Measurements from ENCODE around the gene HSPA4. TPM values are rescaled to one million over a fixed set of nuclear protein-coding genes. Genes with fewer than 3 reads are reported as not detected.

HSPA4 gene
- total and polyA plus RNA-seq, 4 donors, result 22.1 to 39.7 (median 31.9) TPM

DNA sequence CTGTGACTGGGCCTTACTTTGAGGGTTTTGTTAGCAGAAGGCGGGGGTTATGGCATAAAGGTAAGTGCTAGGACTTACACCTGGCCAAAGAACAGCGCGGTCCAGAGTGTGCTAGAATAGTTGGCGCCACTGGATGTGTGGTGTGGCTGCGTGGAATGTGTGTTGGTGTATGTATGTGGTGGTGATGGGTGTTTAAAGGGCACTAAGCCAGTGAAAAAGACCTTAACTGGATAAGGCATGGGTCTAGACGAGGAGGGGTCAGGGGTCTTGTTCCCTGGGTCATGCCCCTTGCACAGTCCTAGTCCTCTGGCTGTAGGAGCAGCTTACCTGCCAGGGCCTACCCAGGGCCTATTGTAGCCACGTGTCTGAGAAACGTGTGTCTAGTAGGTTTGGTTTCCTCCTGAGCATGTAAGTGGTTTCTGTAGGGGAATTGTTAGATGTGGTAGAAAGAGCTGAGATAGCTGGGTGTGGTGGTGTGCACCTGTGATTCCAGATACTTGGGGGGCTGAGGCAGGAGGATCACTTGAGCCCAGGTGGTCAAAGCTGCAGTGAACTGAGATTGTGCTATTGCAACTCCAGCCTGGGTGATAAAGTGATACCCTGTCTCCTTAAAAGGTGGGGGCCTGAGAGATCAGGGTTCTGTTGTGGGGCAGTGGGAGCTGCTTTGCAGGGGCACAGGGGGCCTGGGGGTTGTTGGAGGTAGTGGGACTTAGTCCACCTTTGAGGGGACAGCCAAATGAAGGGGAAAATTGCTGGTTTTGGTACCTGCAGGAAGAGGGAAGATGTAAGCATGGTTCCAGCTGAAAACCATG lies 55.2 kb downstream of the HSPA4 start:
- TF ChIP-seq SP1 (IDR thresholded peaks at IDR 0.05), result no peak
- Histone ChIP-seq H3K9ac (ENCODE audit: low read depth in 1 of 2, low read length in 2 of 2) (no peak overlapping the region), H3K27ac (ENCODE audit: low read depth in 1 of 2, low read length in 2 of 2) (no peak overlapping the region), H3K9me3 (ENCODE audit: control insufficient read depth in 4 of 4, low read length in 3 of 4) (no peaks in the 10 kb centered on the region), H3K4me3 (ENCODE audit: low read depth in 1 of 3, low read length in 3 of 3) (no peak overlapping the region), H3K36me3 (ENCODE audit: control insufficient read depth in 4 of 4, insufficient read depth in 3 of 4, low read depth in 1 of 4, low read length in 3 of 4) (peaks cover under 1 to 33% (median 31%) of the 10 kb centered on the region in 4 donors), H3K4me1 (ENCODE audit: control insufficient read depth in 4 of 4, insufficient read depth in 4 of 4, low read length in 3 of 4) (peaks cover 0 to 3% (median 0%) of the 10 kb centered on the region in 4 donors), H3K27me3 (ENCODE audit: control insufficient read depth in 4 of 4, insufficient read depth in 4 of 4, low read length in 3 of 4) (no peaks in the 10 kb centered on the region)
- DNase-seq (ENCODE audit: low spot score), result no peak
- WGBS, result 86% methylated on average over 8 of the region's 8 CpGs

DNA sequence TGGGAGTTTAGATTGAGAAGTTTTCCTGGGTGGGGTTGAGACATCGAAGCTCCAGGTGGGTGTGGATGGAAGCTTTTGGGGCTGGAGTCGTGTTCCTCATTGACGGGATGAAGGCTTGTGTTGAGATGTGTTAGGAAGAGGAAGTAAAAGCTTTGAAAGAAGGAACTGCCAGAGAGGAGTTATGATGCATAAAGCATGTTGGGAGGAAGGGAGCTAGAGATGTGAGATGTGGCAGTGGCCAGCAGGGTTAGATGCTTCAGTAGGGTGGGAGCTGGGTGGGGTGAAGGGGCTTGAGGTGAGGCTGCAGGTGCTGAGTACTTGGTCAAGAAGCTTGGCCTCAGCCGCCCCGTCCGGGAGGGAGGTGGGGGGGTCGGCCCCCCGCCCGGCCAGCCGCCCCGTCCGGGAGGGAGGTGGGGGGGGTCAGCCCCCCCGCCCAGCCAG lies 56.7 kb downstream of the HSPA4 start:
- Histone ChIP-seq H3K36me3 (ENCODE audit: control insufficient read depth in 4 of 4, insufficient read depth in 3 of 4, low read depth in 1 of 4, low read length in 3 of 4) (peaks cover 0 to 21% (median 20%) of the 10 kb centered on the region in 4 donors), H3K4me3 (ENCODE audit: low read depth in 1 of 3, low read length in 3 of 3) (no peak overlapping the region), H3K9me3 (ENCODE audit: control insufficient read depth in 4 of 4, low read length in 3 of 4) (no peaks in the 10 kb centered on the region), H3K27me3 (ENCODE audit: control insufficient read depth in 4 of 4, insufficient read depth in 4 of 4, low read length in 3 of 4) (no peaks in the 10 kb centered on the region), H3K9ac (ENCODE audit: low read depth in 1 of 2, low read length in 2 of 2) (no peak overlapping the region), H3K27ac (ENCODE audit: low read depth in 1 of 2, low read length in 2 of 2) (no peak overlapping the region), H3K4me1 (ENCODE audit: control insufficient read depth in 4 of 4, insufficient read depth in 4 of 4, low read length in 3 of 4) (peaks cover 0 to 3% (median 0%) of the 10 kb centered on the region in 4 donors)
- TF ChIP-seq RXRA (IDR thresholded peaks at IDR 0.05) (no peak), EGR1 (IDR thresholded peaks at IDR 0.05; ENCODE audit: low read depth in 2 of 2) (no peak)
- TF ChIP-seq, protein P1, sequence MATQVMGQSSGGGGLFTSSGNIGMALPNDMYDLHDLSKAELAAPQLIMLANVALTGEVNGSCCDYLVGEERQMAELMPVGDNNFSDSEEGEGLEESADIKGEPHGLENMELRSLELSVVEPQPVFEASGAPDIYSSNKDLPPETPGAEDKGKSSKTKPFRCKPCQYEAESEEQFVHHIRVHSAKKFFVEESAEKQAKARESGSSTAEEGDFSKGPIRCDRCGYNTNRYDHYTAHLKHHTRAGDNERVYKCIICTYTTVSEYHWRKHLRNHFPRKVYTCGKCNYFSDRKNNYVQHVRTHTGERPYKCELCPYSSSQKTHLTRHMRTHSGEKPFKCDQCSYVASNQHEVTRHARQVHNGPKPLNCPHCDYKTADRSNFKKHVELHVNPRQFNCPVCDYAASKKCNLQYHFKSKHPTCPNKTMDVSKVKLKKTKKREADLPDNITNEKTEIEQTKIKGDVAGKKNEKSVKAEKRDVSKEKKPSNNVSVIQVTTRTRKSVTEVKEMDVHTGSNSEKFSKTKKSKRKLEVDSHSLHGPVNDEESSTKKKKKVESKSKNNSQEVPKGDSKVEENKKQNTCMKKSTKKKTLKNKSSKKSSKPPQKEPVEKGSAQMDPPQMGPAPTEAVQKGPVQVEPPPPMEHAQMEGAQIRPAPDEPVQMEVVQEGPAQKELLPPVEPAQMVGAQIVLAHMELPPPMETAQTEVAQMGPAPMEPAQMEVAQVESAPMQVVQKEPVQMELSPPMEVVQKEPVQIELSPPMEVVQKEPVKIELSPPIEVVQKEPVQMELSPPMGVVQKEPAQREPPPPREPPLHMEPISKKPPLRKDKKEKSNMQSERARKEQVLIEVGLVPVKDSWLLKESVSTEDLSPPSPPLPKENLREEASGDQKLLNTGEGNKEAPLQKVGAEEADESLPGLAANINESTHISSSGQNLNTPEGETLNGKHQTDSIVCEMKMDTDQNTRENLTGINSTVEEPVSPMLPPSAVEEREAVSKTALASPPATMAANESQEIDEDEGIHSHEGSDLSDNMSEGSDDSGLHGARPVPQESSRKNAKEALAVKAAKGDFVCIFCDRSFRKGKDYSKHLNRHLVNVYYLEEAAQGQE (IDR thresholded peaks at IDR 0.05), result no peak
- 74% methylated on average over 12 of the region's 13 CpGs for WGBS
- DNase-seq (ENCODE audit: low spot score), result no peak

DNA sequence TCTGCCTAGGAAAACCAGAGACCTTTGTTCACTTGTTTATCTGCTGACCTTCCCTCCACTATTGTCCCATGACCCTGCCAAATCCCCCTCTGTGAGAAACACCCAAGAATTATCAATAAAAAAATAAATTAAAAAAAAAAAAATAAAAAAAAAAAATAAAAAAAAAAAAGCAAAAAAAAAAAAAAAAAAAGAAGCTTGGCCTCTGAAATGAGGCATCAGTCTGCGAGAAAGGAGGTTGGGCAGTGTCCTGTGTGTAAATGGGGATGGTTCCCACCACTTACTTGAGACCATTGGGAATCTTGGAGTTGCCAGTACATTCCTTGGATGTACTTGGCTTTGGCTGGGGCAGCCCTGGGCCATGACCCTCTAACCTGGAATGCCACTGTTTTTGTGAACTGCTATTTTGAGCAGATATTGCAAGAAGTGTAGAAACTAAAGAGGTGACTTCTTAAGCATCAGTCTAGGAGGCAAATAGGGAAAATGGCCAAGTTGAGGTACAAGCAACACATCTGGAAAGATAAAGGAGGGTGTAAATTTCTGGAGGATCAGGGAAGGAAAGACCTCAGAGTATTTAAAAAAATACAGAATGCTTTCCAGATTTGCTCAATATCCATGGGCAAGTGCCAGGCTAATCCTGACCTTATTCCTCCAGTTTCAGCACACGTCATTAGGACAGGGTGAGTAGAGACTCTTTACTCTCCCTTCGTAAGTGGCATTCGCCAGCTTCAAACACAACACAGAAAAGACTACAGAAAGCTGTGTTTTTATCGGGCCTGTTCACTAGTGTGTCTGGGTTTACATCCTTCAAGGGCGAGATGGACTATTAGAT lies 58.1 kb downstream of the HSPA4 start:
- H3K4me1 ChIP-seq (ENCODE audit: control insufficient read depth in 4 of 4, insufficient read depth in 4 of 4, low read length in 3 of 4), result peaks cover 0 to 3% (median 0%) of the 10 kb centered on the region in 4 donors

More for the DNA sequence above, 58.1 kb downstream of the HSPA4 start:
- Histone ChIP-seq H3K27me3 (ENCODE audit: control insufficient read depth in 4 of 4, insufficient read depth in 4 of 4, low read length in 3 of 4) (no peaks in the 10 kb centered on the region), H3K27ac (ENCODE audit: low read depth in 1 of 2, low read length in 2 of 2) (no peak overlapping the region), H3K36me3 (ENCODE audit: control insufficient read depth in 4 of 4, insufficient read depth in 3 of 4, low read depth in 1 of 4, low read length in 3 of 4) (peaks cover 0 to 8% (median 7%) of the 10 kb centered on the region in 4 donors), H3K9ac (ENCODE audit: low read depth in 1 of 2, low read length in 2 of 2) (no peak overlapping the region), H3K4me3 (ENCODE audit: low read depth in 1 of 3, low read length in 3 of 3) (no peak overlapping the region), H3K9me3 (ENCODE audit: control insufficient read depth in 4 of 4, low read length in 3 of 4) (no peaks in the 10 kb centered on the region)
- TF ChIP-seq, protein P2, sequence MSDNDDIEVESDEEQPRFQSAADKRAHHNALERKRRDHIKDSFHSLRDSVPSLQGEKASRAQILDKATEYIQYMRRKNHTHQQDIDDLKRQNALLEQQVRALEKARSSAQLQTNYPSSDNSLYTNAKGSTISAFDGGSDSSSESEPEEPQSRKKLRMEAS (IDR thresholded peaks at IDR 0.05), result no peak
- TF ChIP-seq, protein P3, sequence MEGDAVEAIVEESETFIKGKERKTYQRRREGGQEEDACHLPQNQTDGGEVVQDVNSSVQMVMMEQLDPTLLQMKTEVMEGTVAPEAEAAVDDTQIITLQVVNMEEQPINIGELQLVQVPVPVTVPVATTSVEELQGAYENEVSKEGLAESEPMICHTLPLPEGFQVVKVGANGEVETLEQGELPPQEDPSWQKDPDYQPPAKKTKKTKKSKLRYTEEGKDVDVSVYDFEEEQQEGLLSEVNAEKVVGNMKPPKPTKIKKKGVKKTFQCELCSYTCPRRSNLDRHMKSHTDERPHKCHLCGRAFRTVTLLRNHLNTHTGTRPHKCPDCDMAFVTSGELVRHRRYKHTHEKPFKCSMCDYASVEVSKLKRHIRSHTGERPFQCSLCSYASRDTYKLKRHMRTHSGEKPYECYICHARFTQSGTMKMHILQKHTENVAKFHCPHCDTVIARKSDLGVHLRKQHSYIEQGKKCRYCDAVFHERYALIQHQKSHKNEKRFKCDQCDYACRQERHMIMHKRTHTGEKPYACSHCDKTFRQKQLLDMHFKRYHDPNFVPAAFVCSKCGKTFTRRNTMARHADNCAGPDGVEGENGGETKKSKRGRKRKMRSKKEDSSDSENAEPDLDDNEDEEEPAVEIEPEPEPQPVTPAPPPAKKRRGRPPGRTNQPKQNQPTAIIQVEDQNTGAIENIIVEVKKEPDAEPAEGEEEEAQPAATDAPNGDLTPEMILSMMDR (IDR thresholded peaks at IDR 0.05; ENCODE audit: low read depth, low read length, missing input control), result no peak
- TF ChIP-seq TAF1 (conservative IDR thresholded peaks at IDR 0.05), result no peak
- TF ChIP-seq SP1 (IDR thresholded peaks at IDR 0.05), result no peak
- no peak for TF ChIP-seq RXRA (IDR thresholded peaks at IDR 0.05)
- TF ChIP-seq, protein P4, sequence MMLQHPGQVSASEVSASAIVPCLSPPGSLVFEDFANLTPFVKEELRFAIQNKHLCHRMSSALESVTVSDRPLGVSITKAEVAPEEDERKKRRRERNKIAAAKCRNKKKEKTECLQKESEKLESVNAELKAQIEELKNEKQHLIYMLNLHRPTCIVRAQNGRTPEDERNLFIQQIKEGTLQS (IDR thresholded peaks at IDR 0.05), result no peak
- no peak for DNase-seq (ENCODE audit: low spot score)
- WGBS, result 67% methylated on average over 6 of the region's 6 CpGs

Measured in liver (tissue), 9 donors.